ENCODE results near the gene ABCB6.
"Not testable (repeated sequence)": the region's sequence is repeated elsewhere in the genome, so short reads cannot be mapped to it uniquely, and the experiment has no call there.

The ABCB6 gene

GRCh38 chr2:219261024-219261855 is 42.5 kb upstream of the ABCB6 start:
- no peak overlapping the region for H3K4ac ChIP-seq (ENCODE audit: low read depth in 1 of 2, low read length in 2 of 2)
- no peak overlapping the region for H3K14ac ChIP-seq (ENCODE audit: low read length in 2 of 2)
- H2AK5ac ChIP-seq (ENCODE audit: low read length, severe bottlenecking): no peak overlapping the region
- H3K23ac ChIP-seq (ENCODE audit: low read length in 2 of 2): no peak overlapping the region
- no peaks in the 10 kb centered on the region for H3K9me3 ChIP-seq (ENCODE audit: control insufficient read depth, low read length)
- no peaks in the 10 kb centered on the region for H3K36me3 ChIP-seq (ENCODE audit: control insufficient read depth in 1 of 2, insufficient read depth in 2 of 2, low read depth in 1 of 2, low read length in 2 of 2)
- H3K4me3 ChIP-seq (ENCODE audit: insufficient read depth in 1 of 2, low read depth in 1 of 2, low read length in 2 of 2): no peak overlapping the region
- no peak overlapping the region for H2BK120ac ChIP-seq (ENCODE audit: low read depth, low read length)
- no peaks in the 10 kb centered on the region for H3K4me1 ChIP-seq (ENCODE audit: control insufficient read depth, insufficient read depth, low read depth, low read length)
- no peak overlapping the region for H3K27ac ChIP-seq (ENCODE audit: low read length, poor library complexity, severe bottlenecking)
- peaks cover 15 to 18% of the 10 kb centered on the region in 2 experiments for H3K27me3 ChIP-seq (ENCODE audit: control insufficient read depth in 1 of 2, insufficient read depth in 1 of 2, low read length in 2 of 2)
- H4K8ac ChIP-seq (ENCODE audit: low read length): no peak overlapping the region
- no peaks in the 10 kb centered on the region for H3K79me1 ChIP-seq (replicated peaks; ENCODE audit: low read length, poor library complexity, severe bottlenecking)
- H3K18ac ChIP-seq (ENCODE audit: low read depth in 1 of 2, low read length in 2 of 2): no peak overlapping the region
- WGBS: 78% methylated on average over 2 of the region's 5 CpGs
- H2AFZ ChIP-seq (ENCODE audit: low read depth, low read length): no peak overlapping the region
- no peak overlapping the region for H3K4me2 ChIP-seq (ENCODE audit: low read length, poor library complexity, severe bottlenecking)
- no peak for DNase-seq
- H2BK15ac ChIP-seq (ENCODE audit: low read depth, poor library complexity, severe bottlenecking): no peak overlapping the region
- no peak overlapping the region for H2BK5ac ChIP-seq (ENCODE audit: low read depth, low read length, poor library complexity, severe bottlenecking)
- H2BK12ac ChIP-seq (ENCODE audit: low read length in 2 of 2): no peak overlapping the region
- no peak overlapping the region for H4K91ac ChIP-seq (ENCODE audit: low read length)
- no peak overlapping the region for H3K9ac ChIP-seq (ENCODE audit: low read length)

- peaks cover 18 to 28% of the 10 kb centered on the region in 2 experiments for H3K27me3 ChIP-seq (ENCODE audit: control insufficient read depth in 1 of 2, insufficient read depth in 1 of 2, low read length in 2 of 2)
- not testable (repeated sequence) for H3K79me1 ChIP-seq (replicated peaks; ENCODE audit: low read length, poor library complexity, severe bottlenecking); H3K18ac ChIP-seq (ENCODE audit: low read depth in 1 of 2, low read length in 2 of 2); H2AFZ ChIP-seq (ENCODE audit: low read depth, low read length); H2AK5ac ChIP-seq (ENCODE audit: low read length, severe bottlenecking); H2BK12ac ChIP-seq (ENCODE audit: low read length in 2 of 2); DNase-seq; H2BK120ac ChIP-seq (ENCODE audit: low read depth, low read length); H3K23ac ChIP-seq (ENCODE audit: low read length in 2 of 2); H3K14ac ChIP-seq (ENCODE audit: low read length in 2 of 2); H3K4me2 ChIP-seq (ENCODE audit: low read length, poor library complexity, severe bottlenecking); H3K36me3 ChIP-seq (ENCODE audit: control insufficient read depth in 1 of 2, insufficient read depth in 2 of 2, low read depth in 1 of 2, low read length in 2 of 2); H4K91ac ChIP-seq (ENCODE audit: low read length); H4K8ac ChIP-seq (ENCODE audit: low read length); H3K4ac ChIP-seq (ENCODE audit: low read depth in 1 of 2, low read length in 2 of 2); H3K4me1 ChIP-seq (ENCODE audit: control insufficient read depth, insufficient read depth, low read depth, low read length); H3K4me3 ChIP-seq (ENCODE audit: insufficient read depth in 1 of 2, low read depth in 1 of 2, low read length in 2 of 2); H3K27ac ChIP-seq (ENCODE audit: low read length, poor library complexity, severe bottlenecking); H2BK15ac ChIP-seq (ENCODE audit: low read depth, poor library complexity, severe bottlenecking); H2BK5ac ChIP-seq (ENCODE audit: low read depth, low read length, poor library complexity, severe bottlenecking); H3K9ac ChIP-seq (ENCODE audit: low read length); H3K9me3 ChIP-seq (ENCODE audit: control insufficient read depth, low read length)
- whole genome bisulfite sequencing: 87% methylated on average over 6 of the region's 10 CpGs
Observed at GRCh38 chr2:219258942-219259341, 40.2 kb upstream of the ABCB6 start.

GRCh38 chr2:219254590-219255201 is 35.9 kb upstream of the ABCB6 start:
- 31% methylated on average over 11 of the region's 12 CpGs for WGBS
- H2BK120ac ChIP-seq (ENCODE audit: low read depth, low read length): no peak overlapping the region
- no peak overlapping the region for H3K14ac ChIP-seq (ENCODE audit: low read length in 2 of 2)

More at GRCh38 chr2:219254590-219255201, 35.9 kb upstream of the ABCB6 start:
- H3K36me3 ChIP-seq (ENCODE audit: control insufficient read depth in 1 of 2, insufficient read depth in 2 of 2, low read depth in 1 of 2, low read length in 2 of 2): peaks cover 7 to 14% of the 10 kb centered on the region in 2 experiments
- peaks cover 2% of the 10 kb centered on the region for H3K79me1 ChIP-seq (replicated peaks; ENCODE audit: low read length, poor library complexity, severe bottlenecking)
- H3K18ac ChIP-seq (ENCODE audit: low read depth in 1 of 2, low read length in 2 of 2): no peak overlapping the region
- H3K27me3 ChIP-seq (ENCODE audit: control insufficient read depth in 1 of 2, insufficient read depth in 1 of 2, low read length in 2 of 2): peaks cover 5 to 20% of the 10 kb centered on the region in 2 experiments
- peak overlapping the region; percentile 100 for H3K4me2 ChIP-seq (ENCODE audit: low read length, poor library complexity, severe bottlenecking)
- peak overlapping the region; percentile 57 for H2AFZ ChIP-seq (ENCODE audit: low read depth, low read length)
- H3K27ac ChIP-seq (ENCODE audit: low read length, poor library complexity, severe bottlenecking): no peak overlapping the region
- DNase-seq: peak; percentile 54
- no peak overlapping the region for H4K91ac ChIP-seq (ENCODE audit: low read length)
- H3K9ac ChIP-seq (ENCODE audit: low read length): peak overlapping the region; percentile 52
- H2AK5ac ChIP-seq (ENCODE audit: low read length, severe bottlenecking): no peak overlapping the region
- H2BK5ac ChIP-seq (ENCODE audit: low read depth, low read length, poor library complexity, severe bottlenecking): no peak overlapping the region
- H2BK12ac ChIP-seq (ENCODE audit: low read length in 2 of 2): no peak overlapping the region
- H3K4ac ChIP-seq (ENCODE audit: low read depth in 1 of 2, low read length in 2 of 2): no peak overlapping the region
- peak overlapping the region; percentile 57 to 85 for H3K4me3 ChIP-seq (ENCODE audit: insufficient read depth in 1 of 2, low read depth in 1 of 2, low read length in 2 of 2)
- no peak overlapping the region for H4K8ac ChIP-seq (ENCODE audit: low read length)
- no peak overlapping the region for H2BK15ac ChIP-seq (ENCODE audit: low read depth, poor library complexity, severe bottlenecking)
- peaks cover 44% of the 10 kb centered on the region for H3K4me1 ChIP-seq (ENCODE audit: control insufficient read depth, insufficient read depth, low read depth, low read length)
- H3K23ac ChIP-seq (ENCODE audit: low read length in 2 of 2): peak overlapping the region in 1 of 2 experiments; percentile 19
- no peaks in the 10 kb centered on the region for H3K9me3 ChIP-seq (ENCODE audit: control insufficient read depth, low read length)

Measured in mesenchymal stem cell (in vitro differentiated cells and primary cell).